ENCODE measurements around the gene CALN1.

CALN1 gene

GRCh38 chr7:71870812-71871211, 541.3 kb downstream of the CALN1 start:
- no peak overlapping the region for H3K9ac ChIP-seq (ENCODE audit: low read depth, low read length, poor library complexity)
- H3K27me3 ChIP-seq (ENCODE audit: control insufficient read depth in 3 of 3, insufficient read depth in 3 of 3, low read depth in 1 of 3, low read length in 3 of 3): no peaks in the 10 kb centered on the region
- no peaks in the 10 kb centered on the region for H3K4me1 ChIP-seq (ENCODE audit: control insufficient read depth in 2 of 2, insufficient read depth in 1 of 2, low read depth in 1 of 2, low read length in 2 of 2)
- no peaks in the 10 kb centered on the region for H3K9me3 ChIP-seq (replicated peaks in 1 of 2; ENCODE audit: control insufficient read depth in 2 of 2, insufficient read depth in 1 of 2, low read depth in 1 of 2, low read length in 2 of 2)
- no peak overlapping the region for H2BK120ac ChIP-seq (ENCODE audit: low read depth, low read length)
- H2BK12ac ChIP-seq (ENCODE audit: low read length): no peak overlapping the region
- no peak overlapping the region for H3K4me2 ChIP-seq (ENCODE audit: insufficient read depth, low read length, poor library complexity, severe bottlenecking)
- H2AK5ac ChIP-seq (ENCODE audit: low read depth, low read length): no peak overlapping the region
- no peak overlapping the region for H4K91ac ChIP-seq (ENCODE audit: low read depth, low read length, poor library complexity)
- no peak overlapping the region for H3K4ac ChIP-seq (ENCODE audit: low read length)
- no CpG with 5 or more reads among the region's 2 CpGs for WGBS, 2 donors (ENCODE audit: extremely low coverage in 2 of 2, insufficient read length in 2 of 2, insufficient replicate concordance in 1 of 2)
- H3K14ac ChIP-seq (ENCODE audit: low read length): no peak overlapping the region
- no peak overlapping the region for H2AFZ ChIP-seq (ENCODE audit: low read length)
- DNase-seq (ENCODE audit: low spot score): no peak
- no peak overlapping the region for H2BK5ac ChIP-seq (ENCODE audit: low read length)
- no peak overlapping the region for H2BK15ac ChIP-seq (ENCODE audit: low read length)
- H3K27ac ChIP-seq (replicated peaks; ENCODE audit: low read length): no peak overlapping the region
- no peak overlapping the region for H3K4me3 ChIP-seq (ENCODE audit: low read length in 2 of 2)
- H3K18ac ChIP-seq (ENCODE audit: low read length): no peak overlapping the region
- no peaks in the 10 kb centered on the region for H3K36me3 ChIP-seq (replicated peaks in 1 of 2; ENCODE audit: control insufficient read depth in 2 of 2, insufficient read depth in 2 of 2, low read length in 2 of 2)
- H3K79me1 ChIP-seq (ENCODE audit: low read depth, low read length): no peaks in the 10 kb centered on the region
- H4K8ac ChIP-seq (ENCODE audit: low read depth, low read length): no peak overlapping the region
- no peak overlapping the region for H3K23ac ChIP-seq (ENCODE audit: low read depth, low read length, poor library complexity)

- Histone ChIP-seq H3K27ac (replicated peaks; ENCODE audit: low read length) (no peak overlapping the region), H2BK15ac (ENCODE audit: low read length) (no peak overlapping the region), H2AFZ (ENCODE audit: low read length) (no peak overlapping the region), H3K4ac (ENCODE audit: low read length) (no peak overlapping the region), H3K36me3 (replicated peaks in 1 of 2; ENCODE audit: control insufficient read depth in 2 of 2, insufficient read depth in 2 of 2, low read length in 2 of 2) (no peaks in the 10 kb centered on the region), H2BK5ac (ENCODE audit: low read length) (no peak overlapping the region), H3K9me3 (replicated peaks in 1 of 2; ENCODE audit: control insufficient read depth in 2 of 2, insufficient read depth in 1 of 2, low read depth in 1 of 2, low read length in 2 of 2) (no peaks in the 10 kb centered on the region), H3K4me3 (ENCODE audit: low read length in 2 of 2) (no peak overlapping the region), H4K8ac (ENCODE audit: low read depth, low read length) (no peak overlapping the region), H3K79me1 (ENCODE audit: low read depth, low read length) (no peaks in the 10 kb centered on the region), H2BK12ac (ENCODE audit: low read length) (no peak overlapping the region), H3K23ac (ENCODE audit: low read depth, low read length, poor library complexity) (no peak overlapping the region), H3K4me1 (ENCODE audit: control insufficient read depth in 2 of 2, insufficient read depth in 1 of 2, low read depth in 1 of 2, low read length in 2 of 2) (no peaks in the 10 kb centered on the region), H2BK120ac (ENCODE audit: low read depth, low read length) (no peak overlapping the region), H4K91ac (ENCODE audit: low read depth, low read length, poor library complexity) (no peak overlapping the region), H3K18ac (ENCODE audit: low read length) (no peak overlapping the region), H3K14ac (ENCODE audit: low read length) (no peak overlapping the region), H3K9ac (ENCODE audit: low read depth, low read length, poor library complexity) (no peak overlapping the region), H2AK5ac (ENCODE audit: low read depth, low read length) (no peak overlapping the region), H3K4me2 (ENCODE audit: insufficient read depth, low read length, poor library complexity, severe bottlenecking) (no peak overlapping the region), H3K27me3 (ENCODE audit: control insufficient read depth in 3 of 3, insufficient read depth in 3 of 3, low read depth in 1 of 3, low read length in 3 of 3) (no peaks in the 10 kb centered on the region)
- no peak for DNase-seq (ENCODE audit: low spot score)
- WGBS, 2 donors (ENCODE audit: extremely low coverage in 2 of 2, insufficient read length in 2 of 2, insufficient replicate concordance in 1 of 2): no CpG with 5 or more reads among the region's 1 CpG
Measured at GRCh38 chr7:71868797-71869196, 543.3 kb downstream of the CALN1 start.

GRCh38 chr7:71867626-71868025, 544.5 kb downstream of the CALN1 start:
- H3K27me3 ChIP-seq (ENCODE audit: control insufficient read depth in 3 of 3, insufficient read depth in 3 of 3, low read depth in 1 of 3, low read length in 3 of 3): no peaks in the 10 kb centered on the region
- no peak overlapping the region for H3K14ac ChIP-seq (ENCODE audit: low read length)
- no peak overlapping the region for H2AK5ac ChIP-seq (ENCODE audit: low read depth, low read length)
- no peak overlapping the region for H3K9ac ChIP-seq (ENCODE audit: low read depth, low read length, poor library complexity)
- no peaks in the 10 kb centered on the region for H3K4me1 ChIP-seq (ENCODE audit: control insufficient read depth in 2 of 2, insufficient read depth in 1 of 2, low read depth in 1 of 2, low read length in 2 of 2)
- H3K4me3 ChIP-seq (ENCODE audit: low read length in 2 of 2): no peak overlapping the region
- H3K18ac ChIP-seq (ENCODE audit: low read length): no peak overlapping the region
- H4K8ac ChIP-seq (ENCODE audit: low read depth, low read length): no peak overlapping the region
- no peak overlapping the region for H3K4me2 ChIP-seq (ENCODE audit: insufficient read depth, low read length, poor library complexity, severe bottlenecking)
- no peak overlapping the region for H3K27ac ChIP-seq (replicated peaks; ENCODE audit: low read length)
- no peak overlapping the region for H2BK5ac ChIP-seq (ENCODE audit: low read length)
- H3K36me3 ChIP-seq (replicated peaks in 1 of 2; ENCODE audit: control insufficient read depth in 2 of 2, insufficient read depth in 2 of 2, low read length in 2 of 2): no peaks in the 10 kb centered on the region
- H4K91ac ChIP-seq (ENCODE audit: low read depth, low read length, poor library complexity): no peak overlapping the region
- no CpG with 5 or more reads among the region's 8 CpGs for WGBS, 2 donors (ENCODE audit: extremely low coverage in 2 of 2, insufficient read length in 2 of 2, insufficient replicate concordance in 1 of 2)
- H3K9me3 ChIP-seq (replicated peaks in 1 of 2; ENCODE audit: control insufficient read depth in 2 of 2, insufficient read depth in 1 of 2, low read depth in 1 of 2, low read length in 2 of 2): no peaks in the 10 kb centered on the region
- H2BK12ac ChIP-seq (ENCODE audit: low read length): no peak overlapping the region
- H3K23ac ChIP-seq (ENCODE audit: low read depth, low read length, poor library complexity): no peak overlapping the region
- no peak overlapping the region for H3K4ac ChIP-seq (ENCODE audit: low read length)
- no peak for DNase-seq (ENCODE audit: low spot score)
- H2BK15ac ChIP-seq (ENCODE audit: low read length): no peak overlapping the region
- H2AFZ ChIP-seq (ENCODE audit: low read length): no peak overlapping the region
- H3K79me1 ChIP-seq (ENCODE audit: low read depth, low read length): no peaks in the 10 kb centered on the region
- H2BK120ac ChIP-seq (ENCODE audit: low read depth, low read length): no peak overlapping the region

GRCh38 chr7:71865172-71865571, 547.0 kb downstream of the CALN1 start:
- Histone ChIP-seq H3K4me2 (ENCODE audit: insufficient read depth, low read length, poor library complexity, severe bottlenecking) (no peak overlapping the region), H2BK15ac (ENCODE audit: low read length) (no peak overlapping the region), H3K79me1 (ENCODE audit: low read depth, low read length) (no peaks in the 10 kb centered on the region), H3K9me3 (replicated peaks in 1 of 2; ENCODE audit: control insufficient read depth in 2 of 2, insufficient read depth in 1 of 2, low read depth in 1 of 2, low read length in 2 of 2) (no peaks in the 10 kb centered on the region), H3K27me3 (ENCODE audit: control insufficient read depth in 3 of 3, insufficient read depth in 3 of 3, low read depth in 1 of 3, low read length in 3 of 3) (no peaks in the 10 kb centered on the region), H2BK5ac (ENCODE audit: low read length) (no peak overlapping the region), H4K91ac (ENCODE audit: low read depth, low read length, poor library complexity) (no peak overlapping the region), H3K23ac (ENCODE audit: low read depth, low read length, poor library complexity) (no peak overlapping the region), H3K4me1 (ENCODE audit: control insufficient read depth in 2 of 2, insufficient read depth in 1 of 2, low read depth in 1 of 2, low read length in 2 of 2) (no peaks in the 10 kb centered on the region), H3K18ac (ENCODE audit: low read length) (no peak overlapping the region), H3K4ac (ENCODE audit: low read length) (no peak overlapping the region), H2AFZ (ENCODE audit: low read length) (no peak overlapping the region), H3K9ac (ENCODE audit: low read depth, low read length, poor library complexity) (no peak overlapping the region), H2BK12ac (ENCODE audit: low read length) (peak overlapping the region; percentile 16), H2AK5ac (ENCODE audit: low read depth, low read length) (no peak overlapping the region), H2BK120ac (ENCODE audit: low read depth, low read length) (no peak overlapping the region), H3K27ac (replicated peaks; ENCODE audit: low read length) (no peak overlapping the region), H3K14ac (ENCODE audit: low read length) (peak overlapping the region; percentile 67), H3K4me3 (ENCODE audit: low read length in 2 of 2) (no peak overlapping the region), H3K36me3 (replicated peaks in 1 of 2; ENCODE audit: control insufficient read depth in 2 of 2, insufficient read depth in 2 of 2, low read length in 2 of 2) (no peaks in the 10 kb centered on the region), H4K8ac (ENCODE audit: low read depth, low read length) (no peak overlapping the region)
- no peak for DNase-seq (ENCODE audit: low spot score)
- no CpG with 5 or more reads among the region's 6 CpGs for WGBS, 2 donors (ENCODE audit: extremely low coverage in 2 of 2, insufficient read length in 2 of 2, insufficient replicate concordance in 1 of 2)
